Measurements from ENCODE around the gene APLF. TPM values are rescaled to one million over a fixed set of nuclear protein-coding genes. Genes with fewer than 3 reads are reported as not detected.
A peak's percentile ranks its signal among the peaks of the same experiment; 100 is the strongest.

APLF gene
- total and polyA plus RNA-seq, 10 of the 15 experiments (the other 5 are each of a cell fraction or from before 2014, with no cell fraction given) = 0.66 to 2.8 (median 1.8) TPM

GRCh38 chr2:68467077-68467960 is at the start of gene APLF, which contains the start of gene FBXO48 (continued):
- no peak for TF ChIP-seq CUX1 (IDR thresholded peaks at IDR 0.05; ENCODE audit: insufficient replicate concordance, low read depth, low read length)
- no peak for TF ChIP-seq EED (IDR thresholded peaks at IDR 0.05; ENCODE audit: low read depth)
- TF ChIP-seq SUZ12 (IDR thresholded peaks at IDR 0.05; ENCODE audit: unreplicated experiment) = no peak
- TF ChIP-seq KDM1A (IDR thresholded peaks at IDR 0.05; ENCODE audit: borderline replicate concordance) = no peak
- TF ChIP-seq RAD21 (IDR thresholded peaks at IDR 0.05; ENCODE audit: insufficient read depth, low read depth, low read length) = no peak
- TF ChIP-seq DPF2 (IDR thresholded peaks at IDR 0.05) = peak; percentile 76
- no peak for TF ChIP-seq IRF4 (IDR thresholded peaks at IDR 0.05; ENCODE audit: low read depth, low read length)
- TF ChIP-seq RBBP5 (conservative IDR thresholded peaks at IDR 0.05) = no peak
- peak; percentile 83 for TF ChIP-seq CHD2 (IDR thresholded peaks at IDR 0.05; ENCODE audit: borderline replicate concordance, low read depth, low read length)
- 0 out of 2 replicates have a peak, but pooled peaks have one; percentile 38 for TF ChIP-seq PML (IDR thresholded peaks at IDR 0.05; ENCODE audit: low read length)
- TF ChIP-seq RELB (IDR thresholded peaks at IDR 0.05; ENCODE audit: low read depth) = peak; percentile 40; the same call in 1 of the 2 replicates
- no peak for TF ChIP-seq MTA3 (IDR thresholded peaks at IDR 0.05; ENCODE audit: borderline replicate concordance, low read length)
- peak; percentile 95 for TF ChIP-seq IKZF1 (conservative IDR thresholded peaks at IDR 0.05)
- no peak for TF ChIP-seq CBX3 (IDR thresholded peaks at IDR 0.05; ENCODE audit: borderline replicate concordance, low read depth)
- no peak; a peak in 2 of 4 replicates for TF ChIP-seq IKZF2 (IDR thresholded peaks at IDR 0.05)
- TF ChIP-seq NFIC (IDR thresholded peaks at IDR 0.05; ENCODE audit: low read depth, low read length) = no peak
- TF ChIP-seq BCLAF1 (IDR thresholded peaks at IDR 0.05) = no peak
- TF ChIP-seq TCF3 (IDR thresholded peaks at IDR 0.05; ENCODE audit: borderline replicate concordance, insufficient read depth, low read depth, low read length) = no peak
- TF ChIP-seq ASH2L (IDR thresholded peaks at IDR 0.05; ENCODE audit: borderline replicate concordance, low read depth) = 0 out of 2 replicates have a peak, but pooled peaks have one; percentile 65
- TF ChIP-seq KLF5 (IDR thresholded peaks at IDR 0.05; ENCODE audit: partially characterized antibody) = peak; percentile 48
- TF ChIP-seq EZH2 (IDR thresholded peaks at IDR 0.05; ENCODE audit: borderline replicate concordance, control insufficient read depth, low read depth, low read length) = no peak

Measured in GM12878 (cell line).